ENCODE data around the gene CELA2A.
"Not testable (repeated sequence)": the region's sequence is repeated elsewhere in the genome, so short reads cannot be mapped to it uniquely, and the experiment has no call there.

The CELA2A gene

DNA sequence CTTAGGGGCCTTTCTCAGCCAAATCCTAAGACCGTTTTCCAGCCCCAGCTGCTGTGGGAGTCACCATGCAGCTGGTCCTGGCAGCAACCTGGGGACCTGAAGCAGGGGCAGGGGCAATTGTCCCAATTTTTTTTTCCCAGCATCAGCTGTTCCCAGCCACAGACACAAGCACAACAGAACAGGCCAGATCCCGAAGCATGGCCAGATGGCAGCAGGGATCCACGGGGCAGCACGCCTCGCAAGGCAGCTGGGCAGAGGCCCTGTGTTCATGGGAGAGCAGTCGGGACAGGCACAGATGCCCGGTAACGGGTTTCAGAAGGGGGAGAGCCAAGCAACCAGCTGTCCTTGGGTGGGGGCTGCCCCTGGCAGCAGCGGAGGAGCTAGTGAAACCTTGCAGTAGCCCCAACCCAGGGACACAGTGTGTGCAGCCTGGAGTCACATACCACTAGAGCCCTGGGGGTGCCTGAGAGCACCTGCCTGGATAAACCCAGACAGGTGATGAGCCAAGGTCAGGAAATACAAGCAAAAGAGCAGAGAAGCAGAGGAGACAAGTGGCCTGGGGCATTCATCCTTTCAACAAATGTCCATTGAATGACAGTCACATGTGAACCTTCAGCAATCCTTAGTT is 13.4 kb downstream of the CELA2A start:
- peak in 7 of 14 donors; percentile 2 to 60 (median 9) for DNase-seq

GRCh38 chr1:15471067-15471466 is 14.5 kb downstream of the CELA2A start:
- DNase-seq: not testable (repeated sequence)

- DNase-seq: not testable (repeated sequence)
Measured at GRCh38 chr1:15471723-15472122, 15.2 kb downstream of the CELA2A start.

- no peak for DNase-seq
Measured at GRCh38 chr1:15472587-15472986, 16.1 kb downstream of the CELA2A start.

- DNase-seq: peak in 1 of 14 donors; percentile 10
Measured at GRCh38 chr1:15475752-15476314, 19.3 kb downstream of the CELA2A start, which contains the start of gene CELA2B. CELA2B (plus strand) TSS chr1:15476104; CDS start chr1:15476126, 22 bp downstream.

DNA sequence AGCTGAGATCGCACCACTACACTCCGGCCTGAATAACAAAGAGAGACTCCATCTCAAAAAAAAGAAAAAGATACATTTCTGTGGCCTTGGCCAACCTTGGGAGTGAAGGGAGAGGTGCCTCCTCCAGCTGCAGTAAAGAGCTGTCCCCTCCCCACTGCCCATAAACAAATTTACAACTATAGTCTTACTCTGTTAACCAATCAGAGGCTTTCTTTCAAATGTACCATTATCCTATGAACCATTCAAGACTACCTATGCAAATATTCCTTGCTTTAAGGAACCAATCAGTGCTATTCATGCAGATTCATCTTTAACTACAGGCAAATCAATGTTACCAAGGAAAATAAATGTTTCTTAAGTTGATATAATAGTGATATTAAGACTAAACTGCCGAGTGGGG is 20.4 kb downstream of the CELA2A start:
- no peak for DNase-seq

DNA sequence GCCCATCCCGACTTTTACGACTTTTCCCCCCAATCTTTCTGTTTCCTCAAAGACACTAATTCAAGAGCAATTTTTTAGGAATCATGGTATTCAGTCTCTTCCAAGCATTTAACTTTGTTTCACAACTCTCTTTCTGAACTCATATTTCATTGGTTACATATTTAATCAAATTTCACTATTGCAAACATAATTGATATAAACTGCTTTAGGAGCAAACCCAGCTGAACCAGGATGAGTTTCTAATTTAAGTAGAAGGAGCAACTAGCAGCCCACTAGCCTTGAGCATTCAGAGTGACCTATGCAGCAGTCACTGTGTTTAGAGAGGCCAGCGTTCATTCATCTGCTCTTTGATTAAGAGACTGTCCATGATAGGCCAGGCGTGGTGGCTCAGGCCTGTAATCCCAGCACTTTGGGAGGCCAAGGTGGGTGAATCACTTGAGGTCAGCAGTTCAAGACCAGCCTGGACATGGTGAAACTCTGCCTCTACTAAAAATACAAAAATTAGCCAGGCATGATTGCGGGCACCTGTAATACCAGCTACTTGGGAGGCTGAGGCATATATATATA is 21.2 kb downstream of the CELA2A start:
- no peak for DNase-seq

DNA sequence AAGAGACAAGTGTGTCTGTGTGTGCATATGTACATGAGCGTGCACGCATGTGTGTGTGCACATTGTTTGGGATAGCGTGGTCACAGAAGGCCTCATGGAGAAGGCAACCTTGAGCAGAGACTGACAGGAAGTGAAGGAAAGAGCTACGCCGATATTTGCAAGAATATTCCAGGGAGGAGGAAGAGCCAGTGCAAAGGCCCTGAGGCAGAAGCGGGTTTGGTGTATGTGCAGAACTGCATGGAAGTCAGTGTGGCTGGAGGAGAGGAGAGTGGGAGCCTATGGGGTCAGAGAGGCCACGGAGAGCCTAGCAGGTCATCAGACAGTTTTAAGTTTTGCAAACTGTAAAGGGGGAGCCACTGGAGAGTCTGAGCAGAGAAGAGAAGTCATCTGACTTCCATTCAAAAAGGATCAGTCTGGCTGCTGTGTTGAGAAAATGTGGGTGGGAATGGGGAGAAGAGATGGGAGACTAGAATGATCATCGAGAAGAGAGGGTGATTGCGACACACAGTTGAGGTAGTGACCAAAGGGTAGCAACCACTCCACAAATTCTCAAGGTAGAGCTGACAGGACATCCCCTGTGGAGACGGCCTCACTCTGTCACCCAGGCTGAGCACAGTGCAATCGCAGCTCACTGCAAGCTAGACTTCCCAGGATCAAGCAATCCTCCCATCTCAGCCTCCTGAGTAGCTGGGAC is 23.3 kb downstream of the CELA2A start:
- no peak for DNase-seq

DNA sequence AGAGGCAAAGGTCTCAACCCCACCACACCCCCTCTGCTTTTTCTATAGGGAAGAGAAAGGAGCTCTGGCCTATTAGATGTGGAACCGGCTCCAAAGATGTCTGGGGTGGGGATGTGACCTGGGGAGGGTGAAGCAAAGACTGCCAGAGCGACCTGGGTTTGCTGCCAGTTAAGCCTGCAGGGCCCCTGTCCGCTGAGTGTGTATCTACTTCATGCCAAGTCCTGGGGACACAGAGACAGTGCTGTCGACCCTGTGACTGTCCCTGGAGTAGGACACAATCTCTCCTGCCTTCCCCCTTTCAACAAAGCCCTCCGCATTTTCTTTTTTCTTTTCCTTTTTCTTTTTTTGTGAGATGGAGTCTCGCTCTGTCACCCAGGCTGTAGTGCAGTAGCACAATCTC is 25.9 kb downstream of the CELA2A start:
- not testable (repeated sequence) for DNase-seq

DNA sequence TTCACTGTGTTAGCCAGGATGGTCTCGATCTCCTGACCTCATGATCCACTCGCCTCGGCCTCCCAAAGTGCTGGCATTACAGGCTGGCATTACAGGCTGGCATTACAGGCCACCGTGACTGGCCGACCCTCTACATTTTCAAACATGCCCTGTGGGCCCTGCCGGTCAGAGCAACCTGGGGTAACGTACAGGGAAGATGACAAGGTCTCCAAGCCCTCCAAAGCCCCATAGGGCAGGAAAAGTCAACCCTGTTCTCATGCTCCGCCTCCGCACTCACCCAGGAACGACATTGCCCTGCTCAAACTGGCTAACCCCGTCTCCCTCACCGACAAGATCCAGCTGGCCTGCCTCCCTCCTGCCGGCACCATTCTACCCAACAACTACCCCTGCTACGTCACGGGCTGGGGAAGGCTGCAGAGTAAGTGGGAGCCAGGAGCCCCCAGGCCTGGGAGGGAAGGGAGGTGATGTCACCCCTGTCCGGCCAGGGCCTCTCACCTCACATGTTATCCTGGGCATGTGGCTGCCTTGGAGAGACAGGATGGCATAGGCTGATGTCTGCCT is 26.5 kb downstream of the CELA2A start:
- DNase-seq: not testable (repeated sequence)

DNA sequence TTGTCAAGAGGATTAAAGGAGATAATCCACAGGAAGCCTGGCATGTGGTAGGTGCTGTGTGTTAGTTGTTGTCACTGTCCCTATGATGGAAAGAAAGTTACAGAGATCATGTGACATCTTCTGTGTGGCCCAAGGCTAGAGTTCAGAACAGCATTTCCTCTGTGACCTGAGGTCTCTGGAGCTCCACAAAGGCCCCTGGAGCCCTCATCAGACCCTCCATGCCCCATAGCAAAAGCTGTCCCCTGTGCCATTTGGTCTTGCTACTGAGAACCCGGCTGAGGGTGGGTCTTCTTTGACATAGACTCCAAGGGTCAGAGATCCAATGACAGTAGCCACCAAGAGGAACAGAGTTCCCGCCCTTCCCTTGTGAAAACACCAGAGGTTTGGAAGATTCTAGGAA is 27.4 kb downstream of the CELA2A start:
- DNase-seq: no peak

- not testable (repeated sequence) for DNase-seq
Measured at GRCh38 chr1:15484443-15484842, 27.9 kb downstream of the CELA2A start.

DNA sequence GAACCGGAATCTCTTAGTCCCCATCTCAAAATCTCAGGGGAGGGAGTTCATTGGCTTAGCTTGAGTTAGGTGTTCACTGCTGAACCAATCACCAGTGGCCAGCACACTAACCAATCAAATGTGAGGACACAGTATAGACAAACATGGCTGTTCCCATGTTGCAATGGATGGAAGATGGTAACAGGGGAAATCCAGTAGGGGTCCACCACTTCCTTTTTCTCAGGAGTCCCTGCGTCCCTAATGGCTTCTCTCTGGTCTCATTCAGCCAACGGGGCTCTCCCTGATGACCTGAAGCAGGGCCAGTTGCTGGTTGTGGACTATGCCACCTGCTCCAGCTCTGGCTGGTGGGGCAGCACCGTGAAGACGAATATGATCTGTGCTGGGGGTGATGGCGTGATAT is 29.1 kb downstream of the CELA2A start:
- no peak for DNase-seq

DNA sequence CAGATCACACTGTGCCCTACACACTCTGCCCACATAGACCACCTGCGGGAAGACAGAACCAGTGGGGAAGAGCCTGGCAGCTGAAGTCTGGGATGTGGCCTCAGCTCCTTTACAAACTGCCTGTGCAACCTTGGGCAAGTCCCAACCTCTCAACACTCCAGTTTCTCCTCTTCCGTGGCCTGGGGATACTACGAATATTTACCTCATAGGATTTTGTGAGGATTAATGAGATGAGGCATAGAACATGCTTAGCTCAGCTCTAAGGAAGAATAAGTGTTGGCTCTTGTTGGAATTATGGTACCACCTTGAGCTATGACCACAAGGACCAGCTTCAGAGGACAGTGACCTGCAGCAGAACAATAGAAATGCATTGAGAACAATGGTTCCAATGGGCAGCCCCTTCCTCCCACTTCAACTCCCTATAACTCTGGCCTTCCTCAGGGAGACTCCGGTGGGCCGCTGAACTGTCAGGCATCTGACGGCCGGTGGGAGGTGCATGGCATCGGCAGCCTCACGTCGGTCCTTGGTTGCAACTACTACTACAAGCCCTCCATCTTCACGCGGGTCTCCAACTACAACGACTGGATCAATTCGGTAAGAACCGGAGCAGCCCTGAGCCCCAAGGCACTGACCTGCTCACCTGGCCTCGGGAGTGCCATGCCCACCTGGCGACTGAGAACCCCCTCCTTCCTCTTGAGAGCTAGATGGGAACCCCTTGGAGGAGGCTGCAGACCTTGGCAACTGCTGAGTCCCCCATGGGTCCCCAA is 30.5 kb downstream of the CELA2A start:
- DNase-seq: not testable (repeated sequence)

DNA sequence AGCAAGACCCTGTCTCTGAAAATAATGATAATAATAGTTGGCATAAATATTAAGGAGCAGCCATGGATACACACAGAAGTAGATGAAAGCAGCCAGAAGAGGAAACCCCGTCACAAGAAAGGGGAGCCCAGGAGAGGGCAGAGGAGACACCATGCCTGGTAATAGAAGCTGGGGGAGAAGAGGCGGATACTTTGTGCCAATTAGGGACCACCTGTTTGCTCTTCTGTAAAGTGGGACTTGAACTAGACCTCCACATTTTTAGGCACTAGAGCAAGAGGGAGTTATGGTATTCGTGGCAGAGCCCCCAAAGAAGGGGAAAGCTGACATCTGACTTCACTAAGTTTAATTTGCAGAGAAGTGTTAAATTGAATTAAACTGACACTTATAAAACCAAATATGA is 31.8 kb downstream of the CELA2A start:
- no peak for DNase-seq

DNA sequence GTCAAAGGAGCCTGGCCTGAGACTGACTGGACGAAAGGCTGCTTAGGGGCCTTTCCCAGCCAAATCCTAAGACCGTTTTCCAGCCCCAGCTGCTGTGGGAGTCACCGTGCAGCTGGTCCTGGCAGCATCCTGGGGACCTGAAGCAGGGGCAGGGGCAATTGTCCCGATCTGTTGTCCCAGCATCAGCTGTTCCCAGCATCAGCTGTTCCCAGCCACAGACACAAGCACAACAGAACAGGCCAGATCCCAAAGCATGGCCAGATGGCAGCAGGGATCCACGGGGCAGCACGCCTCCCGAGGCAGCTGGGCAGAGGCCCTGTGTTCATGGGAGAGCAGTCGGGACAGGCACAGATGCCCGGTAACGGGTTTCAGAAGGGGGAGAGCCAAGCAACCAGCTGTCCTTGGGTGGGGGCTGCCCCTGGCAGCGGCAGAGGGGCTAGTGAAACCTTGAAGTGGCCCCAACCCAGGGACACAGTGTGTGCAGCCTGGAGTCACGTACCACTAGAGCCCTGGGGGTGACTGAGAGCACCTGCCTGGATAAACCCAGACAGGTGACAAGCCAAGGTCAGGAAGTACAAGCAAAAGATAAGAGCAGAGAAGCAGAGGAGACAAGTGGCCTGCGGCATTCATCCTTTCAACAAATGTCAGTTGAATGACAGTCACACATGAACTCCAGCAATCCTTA is 32.7 kb downstream of the CELA2A start:
- DNase-seq: peak in 11 of 14 donors; percentile 5 to 58 (median 14)

- DNase-seq: not testable (repeated sequence)
Measured at GRCh38 chr1:15491010-15491409, 34.5 kb downstream of the CELA2A start.

DNA sequence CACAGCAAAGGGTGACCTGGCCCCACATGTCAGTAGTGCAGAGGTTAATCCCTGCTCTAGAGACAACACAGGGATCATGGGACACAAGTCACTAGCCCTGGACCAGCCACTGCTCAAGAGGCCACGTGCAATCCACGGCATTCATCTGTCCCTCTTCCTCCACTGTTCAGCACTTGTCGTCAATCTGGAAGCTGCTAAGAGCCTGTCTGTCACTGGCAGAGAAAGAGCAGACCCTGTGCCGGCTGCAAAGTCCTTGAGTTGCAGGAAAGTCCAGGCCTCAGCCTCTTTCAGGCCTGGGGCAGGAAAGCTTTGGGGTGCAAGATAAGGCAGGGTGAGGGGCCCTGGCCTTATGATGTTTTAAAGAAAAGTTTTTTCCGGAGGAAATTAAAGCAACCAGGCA is 36.1 kb downstream of the CELA2A start:
- no peak for DNase-seq

DNA sequence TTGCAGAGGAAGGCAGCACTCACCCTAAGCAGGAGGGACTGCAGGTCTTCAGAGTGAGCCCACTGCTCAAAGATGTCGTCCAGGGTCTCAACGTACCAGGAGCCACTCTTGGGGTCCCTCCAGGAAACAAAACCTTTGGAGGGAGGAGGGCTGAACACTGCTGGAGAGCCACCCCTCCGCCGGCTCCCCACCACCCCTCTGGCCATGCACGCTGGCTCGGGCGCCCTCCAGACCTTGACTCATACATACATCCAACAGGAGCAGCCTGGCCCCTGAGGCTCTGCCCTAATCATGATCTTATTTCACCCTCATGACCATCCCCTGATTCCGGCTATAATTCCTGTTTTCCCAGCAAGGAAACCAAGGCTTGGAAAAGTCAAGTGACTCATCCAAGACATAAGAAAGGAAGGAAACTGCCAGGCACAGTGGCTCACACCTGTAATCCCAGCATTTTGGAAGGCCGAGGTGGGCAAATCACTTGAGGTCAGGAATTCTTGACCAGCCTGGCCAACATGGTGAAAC is 37.4 kb downstream of the CELA2A start:
- no peak for DNase-seq

DNA sequence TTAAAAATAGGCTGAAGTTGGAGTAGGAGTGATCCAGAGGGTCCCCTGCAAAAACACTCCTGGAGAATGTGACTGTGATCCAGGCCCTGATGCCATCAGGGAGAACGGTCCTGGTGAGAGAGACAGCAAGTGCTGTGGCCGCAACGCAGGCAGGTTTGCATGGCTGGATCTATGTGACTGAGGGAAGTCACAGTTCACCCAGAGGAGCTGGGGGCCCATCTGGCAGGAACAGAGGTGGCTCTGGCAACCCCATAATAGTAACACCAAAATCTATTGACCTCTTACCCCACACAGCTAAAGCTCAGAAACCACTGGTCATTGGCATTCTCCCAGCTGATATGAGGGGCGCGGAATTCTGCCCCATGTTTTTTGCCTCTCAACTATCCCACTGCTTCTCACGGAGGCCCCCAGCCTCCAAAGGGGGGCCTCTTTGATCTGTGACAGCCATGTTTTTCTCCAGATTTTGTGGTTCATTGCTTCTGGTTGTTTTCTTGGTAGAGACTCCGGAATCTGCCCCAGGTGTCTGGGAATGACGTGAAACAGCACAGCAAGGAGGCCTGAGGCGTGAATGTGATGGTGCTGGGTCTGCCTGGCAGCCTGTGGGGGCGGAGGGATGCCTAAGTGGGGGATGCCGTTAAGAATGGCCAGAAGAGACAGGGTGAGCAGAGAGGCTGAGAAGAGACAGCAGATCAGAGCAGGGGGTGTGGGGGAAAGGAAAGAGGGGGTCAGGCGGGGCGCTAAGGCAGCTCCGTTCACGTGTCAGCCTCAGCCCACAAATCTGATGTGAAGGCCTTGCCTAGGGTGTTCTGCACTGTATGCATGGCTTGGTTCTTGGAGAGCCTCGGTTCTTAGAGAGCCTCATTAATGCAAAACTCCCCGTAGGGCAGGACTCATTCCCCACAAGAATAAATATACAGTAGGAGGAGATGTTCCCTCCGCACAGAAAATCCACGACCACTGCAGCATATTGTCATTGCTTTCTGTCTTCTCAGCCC is 43.9 kb downstream of the CELA2A start:
- no peak for DNase-seq

All from C1 segment of cervical spinal cord (tissue), 14 donors.